Measurements from ENCODE around the gene NME9.
A peak's percentile ranks its signal among the peaks of the same experiment; 100 is the strongest.

Gene NME9

GRCh38 chr3:138265745-138266144 is 63.9 kb downstream of the NME9 start:
- no peak for DNase-seq (ENCODE audit: low read depth)
- TF ChIP-seq CTCF (conservative IDR thresholded peaks at IDR 0.05; ENCODE audit: low read length), result no peak
- H3K4me3 ChIP-seq (ENCODE audit: low read length), result no peak overlapping the region

GRCh38 chr3:138263104-138263503 is 66.5 kb downstream of the NME9 start:
- no peak overlapping the region for H3K4me3 ChIP-seq (ENCODE audit: low read length)
- TF ChIP-seq CTCF (conservative IDR thresholded peaks at IDR 0.05; ENCODE audit: low read length), result no peak
- DNase-seq (ENCODE audit: low read depth), result no peak

- TF ChIP-seq CTCF (conservative IDR thresholded peaks at IDR 0.05; ENCODE audit: low read length), result no peak
Observed at GRCh38 chr3:138260611-138261010, 69.0 kb downstream of the NME9 start.

GRCh38 chr3:138259126-138259525 is 70.5 kb downstream of the NME9 start:
- no peak for TF ChIP-seq CTCF (conservative IDR thresholded peaks at IDR 0.05; ENCODE audit: low read length)
- DNase-seq (ENCODE audit: low read depth), result no peak

More at GRCh38 chr3:138260611-138261010, 69.0 kb downstream of the NME9 start:
- H3K4me3 ChIP-seq (ENCODE audit: low read length), result no peak overlapping the region
- no peak for DNase-seq (ENCODE audit: low read depth)

GRCh38 chr3:138257986-138258385 is 71.7 kb downstream of the NME9 start:
- no peak for DNase-seq (ENCODE audit: low read depth)
- no peak for TF ChIP-seq CTCF (conservative IDR thresholded peaks at IDR 0.05; ENCODE audit: low read length)
- H3K4me3 ChIP-seq (ENCODE audit: low read length), result no peak overlapping the region

More at GRCh38 chr3:138259126-138259525, 70.5 kb downstream of the NME9 start:
- no peak overlapping the region for H3K4me3 ChIP-seq (ENCODE audit: low read length)

GRCh38 chr3:138256022-138256421 is 73.6 kb downstream of the NME9 start:
- peak; percentile 9 for DNase-seq (ENCODE audit: low read depth)
- H3K4me3 ChIP-seq (ENCODE audit: low read length), result no peak overlapping the region
- TF ChIP-seq CTCF (conservative IDR thresholded peaks at IDR 0.05; ENCODE audit: low read length), result no peak

GRCh38 chr3:138254216-138254615 is 75.4 kb downstream of the NME9 start:
- TF ChIP-seq CTCF (conservative IDR thresholded peaks at IDR 0.05; ENCODE audit: low read length), result no peak
- DNase-seq (ENCODE audit: low read depth), result no peak
- H3K4me3 ChIP-seq (ENCODE audit: low read length), result no peak overlapping the region
